H1 (cell line): ENCODE measurements around the gene ZPR1. TPM values are rescaled to one million over a fixed set of nuclear protein-coding genes. Genes with fewer than 3 reads are reported as not detected.

Experiments
- CBX8 ChIP-seq: fragments of 300-800, 300-1000 bp; sonication (generic); IDR thresholded peaks from 2 replicates; pipeline ENCODE4 v1.7.1; 2016; ENCODE audit warnings: low read depth, low read length, borderline replicate concordance
- CEBPB ChIP-seq: IDR thresholded peaks from 2 replicates; pipeline ENCODE4 v1.6.1; 2012; ENCODE audit warnings: low read depth, low read length
- CHD7 ChIP-seq: fragments of 300-600 bp; sonication (generic); IDR thresholded peaks from 2 replicates; pipeline ENCODE4 v1.7.1; 2012; ENCODE audit warnings: low read length, moderate library complexity, mild to moderate bottlenecking, inconsistent platforms; ENCODE audit not compliant: insufficient replicate concordance
- HDAC6 ChIP-seq: IDR thresholded peaks from one replicate; pipeline ENCODE4 v1.7.1; 2012; ENCODE audit warnings: low read depth, mild to moderate bottlenecking, inconsistent platforms, low read length, moderate library complexity
- KDM1A ChIP-seq: fragments of 200-600, 300-600 bp; sonication (generic); IDR thresholded peaks from 2 replicates; pipeline ENCODE4 v1.7.1; 2016; ENCODE audit warnings: mild to moderate bottlenecking, low read length, borderline replicate concordance
- MAFK ChIP-seq: IDR thresholded peaks from 2 replicates; pipeline ENCODE4 v1.6.1; 2012; ENCODE audit warnings: low read depth, mild to moderate bottlenecking, improper control_type of control experiment, low read length
- RBBP5 ChIP-seq: IDR thresholded peaks from 2 replicates; pipeline ENCODE4 v1.7.1; 2012; ENCODE audit warnings: low read depth, mild to moderate bottlenecking, inconsistent platforms, low read length, moderate library complexity, borderline replicate concordance
- SAP30 ChIP-seq: fragments of 300-600 bp; sonication (generic); IDR thresholded peaks from 2 replicates; pipeline ENCODE4 v1.7.1; 2012; ENCODE audit warnings: low read length, moderate library complexity, mild to moderate bottlenecking, inconsistent platforms; ENCODE audit not compliant: insufficient read depth, insufficient replicate concordance
- SIRT6 ChIP-seq: IDR thresholded peaks from one replicate; pipeline ENCODE4 v1.7.1; 2012; ENCODE audit warnings: low read length, inconsistent platforms
- SP1 ChIP-seq: IDR thresholded peaks from 2 replicates; pipeline ENCODE4 v1.6.1; 2011; ENCODE audit warnings: low read depth, low read length
- SP2 ChIP-seq: IDR thresholded peaks from 2 replicates; pipeline ENCODE4 v1.6.1; 2012; ENCODE audit warnings: mild to moderate bottlenecking, low read length, inconsistent platforms
- TCF12 ChIP-seq: IDR thresholded peaks from 2 replicates; pipeline ENCODE4 v1.6.1; 2011; ENCODE audit warnings: low read depth, mild to moderate bottlenecking, low read length
- polyA plus RNA-seq, 7 experiments: library from polyadenylated mRNA; depleted of rRNA in 3 of 7; stranded (reverse) in 5 of 7; unstranded in 2 of 7; fragments of >200 nt in 5 of 7; fragments of 200-250 nt in 2 of 7; gene quantifications; 1 replicate in 5 of 7; 2 replicates in 1 of 7; 4 replicates in 1 of 7; pipeline versions ENCODE4 v1.2.1 to v1.2.3, GENCODE V29; 2011 to 2013; ENCODE audit warnings: missing spikeins in 2 of 7, mixed read lengths in 2 of 7
- total RNA-seq: library from RNA; stranded (reverse); fragmentation: NEBNext Ultra II Directional; extraction: Animal tissue kit (Norgen Biotek cat#: 25700); gene quantifications from 2 replicates; pipeline ENCODE4 v1.2.1, GENCODE V29; 2021
- TF ChIP-seq, protein P1 (sequence below): IDR thresholded peaks from 2 replicates; pipeline ENCODE4 v1.6.1; 2012; ENCODE audit warnings: inconsistent platforms

ZPR1 gene
- total and polyA plus RNA-seq, 2 of the 8 experiments (the other 6 are each of a cell fraction or from before 2014, with no cell fraction given): 36.7 to 70.5 TPM

GRCh38 chr11:116740741-116741140, 47.1 kb downstream of the ZPR1 start (continued):
- TF ChIP-seq CHD7 (no peak), CEBPB (no peak), CBX8 (no peak), SAP30 (no peak), SIRT6 (no peak), MAFK (no peak), KDM1A (no peak), SP1 (no peak), HDAC6 (no peak), SP2 (no peak), RBBP5 (no peak), TCF12 (no peak)
- TF ChIP-seq, protein P1, sequence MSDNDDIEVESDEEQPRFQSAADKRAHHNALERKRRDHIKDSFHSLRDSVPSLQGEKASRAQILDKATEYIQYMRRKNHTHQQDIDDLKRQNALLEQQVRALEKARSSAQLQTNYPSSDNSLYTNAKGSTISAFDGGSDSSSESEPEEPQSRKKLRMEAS: no peak
